ENCODE measurements around the gene LCN12. TPM values are rescaled to one million over a fixed set of nuclear protein-coding genes. Genes with fewer than 3 reads are reported as not detected.

Gene LCN12
- total and polyA plus RNA-seq, 2 experiments from 2014 or later, result 11.4 to 19.7 TPM

- H3K27ac ChIP-seq, result no peak within 1 kb of the TSS
Measured at GRCh38 chr9:136991993-136992818, 40.1 kb downstream of the LCN12 start, which contains the start of gene PAXX. PAXX (plus strand) TSS chr9:136992422; CDS start chr9:136992444, 22 bp downstream.

GRCh38 chr9:136992819-136993369 is 40.8 kb downstream of the LCN12 start:
- no peak for DNase-seq (ENCODE audit: low read depth in 1 of 2, low spot score in 1 of 2)
- no peaks in the 10 kb centered on the region for H3K9me3 ChIP-seq (ENCODE audit: low read depth)
- no peak overlapping the region for H3K27ac ChIP-seq
- peaks cover 5% of the 10 kb centered on the region for H3K4me1 ChIP-seq (ENCODE audit: low read depth)
- H3K27me3 ChIP-seq, result peaks cover 41% of the 10 kb centered on the region
- no peaks in the 10 kb centered on the region for H3K36me3 ChIP-seq
- peak overlapping the region; percentile 58 for H3K4me3 ChIP-seq
- TF ChIP-seq, protein P1, sequence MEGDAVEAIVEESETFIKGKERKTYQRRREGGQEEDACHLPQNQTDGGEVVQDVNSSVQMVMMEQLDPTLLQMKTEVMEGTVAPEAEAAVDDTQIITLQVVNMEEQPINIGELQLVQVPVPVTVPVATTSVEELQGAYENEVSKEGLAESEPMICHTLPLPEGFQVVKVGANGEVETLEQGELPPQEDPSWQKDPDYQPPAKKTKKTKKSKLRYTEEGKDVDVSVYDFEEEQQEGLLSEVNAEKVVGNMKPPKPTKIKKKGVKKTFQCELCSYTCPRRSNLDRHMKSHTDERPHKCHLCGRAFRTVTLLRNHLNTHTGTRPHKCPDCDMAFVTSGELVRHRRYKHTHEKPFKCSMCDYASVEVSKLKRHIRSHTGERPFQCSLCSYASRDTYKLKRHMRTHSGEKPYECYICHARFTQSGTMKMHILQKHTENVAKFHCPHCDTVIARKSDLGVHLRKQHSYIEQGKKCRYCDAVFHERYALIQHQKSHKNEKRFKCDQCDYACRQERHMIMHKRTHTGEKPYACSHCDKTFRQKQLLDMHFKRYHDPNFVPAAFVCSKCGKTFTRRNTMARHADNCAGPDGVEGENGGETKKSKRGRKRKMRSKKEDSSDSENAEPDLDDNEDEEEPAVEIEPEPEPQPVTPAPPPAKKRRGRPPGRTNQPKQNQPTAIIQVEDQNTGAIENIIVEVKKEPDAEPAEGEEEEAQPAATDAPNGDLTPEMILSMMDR (IDR thresholded peaks at IDR 0.05; ENCODE audit: low read depth, low read length), result no peak

More at GRCh38 chr9:136991993-136992818, 40.1 kb downstream of the LCN12 start, which contains the start of gene PAXX:
- peak; percentile 92 to 96 for DNase-seq (ENCODE audit: low read depth in 1 of 2, low spot score in 1 of 2)
- Histone ChIP-seq H3K27me3 (peaks cover 37% of the 10 kb centered on the region), H3K9me3 (ENCODE audit: low read depth) (no peaks in the 10 kb centered on the region), H3K4me1 (ENCODE audit: low read depth) (peaks cover 5% of the 10 kb centered on the region), H3K4me3 (peak within 1 kb of the TSS; percentile 58), H3K36me3 (no peaks in the 10 kb centered on the region)
- TF ChIP-seq, protein P1 (IDR thresholded peaks at IDR 0.05; ENCODE audit: low read depth, low read length), result no peak

- Histone ChIP-seq H3K36me3 (no peaks in the 10 kb centered on the region), H3K4me1 (ENCODE audit: low read depth) (peaks cover 5% of the 10 kb centered on the region), H3K27me3 (peaks cover 41% of the 10 kb centered on the region), H3K4me3 (no peak overlapping the region), H3K27ac (no peak overlapping the region), H3K9me3 (ENCODE audit: low read depth) (no peaks in the 10 kb centered on the region)
- TF ChIP-seq, protein P1 (IDR thresholded peaks at IDR 0.05; ENCODE audit: low read depth, low read length), result no peak
- no peak for DNase-seq (ENCODE audit: low read depth in 1 of 2, low spot score in 1 of 2)
Measured at GRCh38 chr9:136994180-136994887, 42.3 kb downstream of the LCN12 start.

DNA sequence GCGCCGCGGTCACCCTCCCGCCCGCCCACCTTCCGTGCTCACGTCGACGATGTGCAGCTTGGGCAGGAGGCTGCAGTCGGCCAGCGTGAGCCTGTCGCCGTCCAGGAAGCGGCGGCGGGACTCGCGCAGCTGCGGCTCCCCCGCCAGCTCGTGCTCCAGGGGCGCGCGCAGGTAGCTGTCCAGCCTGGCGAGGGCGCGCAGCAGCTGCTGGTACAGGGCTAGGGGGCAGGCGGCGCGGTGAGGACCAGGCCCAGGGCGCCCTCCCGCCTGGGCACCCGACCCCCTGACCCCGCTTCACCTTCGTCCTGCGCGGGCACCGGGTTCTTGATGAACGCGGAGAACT is 42.8 kb downstream of the LCN12 start:
- Histone ChIP-seq H3K9me3 (ENCODE audit: low read depth) (no peaks in the 10 kb centered on the region), H3K4me1 (ENCODE audit: low read depth) (peaks cover 5% of the 10 kb centered on the region), H3K27ac (no peak overlapping the region), H3K27me3 (peaks cover 41% of the 10 kb centered on the region), H3K36me3 (no peaks in the 10 kb centered on the region), H3K4me3 (no peak overlapping the region)
- DNase-seq (ENCODE audit: low read depth in 1 of 2, low spot score in 1 of 2), result peak in 1 of 2 donors; percentile 34
- TF ChIP-seq, protein P1 (IDR thresholded peaks at IDR 0.05; ENCODE audit: low read depth, low read length), result no peak

GRCh38 chr9:136995362-136995761 is 43.3 kb downstream of the LCN12 start:
- Histone ChIP-seq H3K36me3 (no peaks in the 10 kb centered on the region), H3K4me1 (ENCODE audit: low read depth) (peaks cover 5% of the 10 kb centered on the region), H3K27ac (no peak overlapping the region), H3K9me3 (ENCODE audit: low read depth) (no peaks in the 10 kb centered on the region), H3K27me3 (peaks cover 41% of the 10 kb centered on the region), H3K4me3 (no peak overlapping the region)
- no peak for DNase-seq (ENCODE audit: low read depth in 1 of 2, low spot score in 1 of 2)
- TF ChIP-seq, protein P1 (IDR thresholded peaks at IDR 0.05; ENCODE audit: low read depth, low read length), result no peak
